ENCODE measurements around the gene GPC3.
"Not testable (repeated sequence)": the region's sequence is repeated elsewhere in the genome, so short reads cannot be mapped to it uniquely, and the experiment has no call there.

Gene GPC3

GRCh38 chrX:133555782-133556458 lies 429.5 kb downstream of the GPC3 start:
- no peak for DNase-seq (ENCODE audit: low read depth)

DNA sequence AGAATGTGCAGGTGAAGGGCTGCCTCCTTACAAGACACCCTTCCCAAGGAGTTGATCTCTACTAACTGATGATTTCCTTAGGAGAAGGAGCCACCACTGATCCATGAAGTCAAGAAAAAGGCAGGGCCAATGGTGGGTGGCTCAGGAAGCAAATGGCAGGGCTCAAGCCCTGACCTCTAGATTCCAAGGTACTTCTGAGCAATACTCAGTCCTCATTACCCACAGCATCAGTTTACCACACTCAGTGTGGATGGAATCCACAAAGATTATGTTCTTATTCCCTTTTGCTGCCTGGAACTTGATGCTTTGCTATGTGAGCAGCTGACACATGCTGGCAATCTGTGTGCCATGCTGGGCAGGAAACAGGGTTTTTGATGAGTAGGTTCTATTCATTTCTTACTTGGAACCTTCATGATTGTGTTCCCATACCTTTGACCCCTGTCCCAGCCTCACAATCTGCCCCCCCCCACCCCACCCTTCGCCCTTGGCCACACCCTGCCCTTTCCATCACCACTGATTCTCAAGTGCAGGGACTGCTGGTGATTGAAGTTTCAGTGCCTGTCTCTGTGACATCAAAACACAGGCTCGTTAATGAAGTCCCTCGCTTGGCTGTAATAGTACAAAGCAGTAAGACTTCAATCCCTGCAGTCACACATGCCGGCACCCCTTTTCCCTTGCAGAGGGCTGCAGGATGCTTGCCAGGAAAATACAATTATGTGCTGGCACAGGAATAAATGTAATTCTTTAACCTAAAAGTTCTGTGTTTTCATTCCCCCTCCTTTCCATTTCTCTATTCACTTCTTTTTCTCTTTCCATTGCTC lies 434.5 kb downstream of the GPC3 start:
- no peak for DNase-seq (ENCODE audit: low read depth)

DNA sequence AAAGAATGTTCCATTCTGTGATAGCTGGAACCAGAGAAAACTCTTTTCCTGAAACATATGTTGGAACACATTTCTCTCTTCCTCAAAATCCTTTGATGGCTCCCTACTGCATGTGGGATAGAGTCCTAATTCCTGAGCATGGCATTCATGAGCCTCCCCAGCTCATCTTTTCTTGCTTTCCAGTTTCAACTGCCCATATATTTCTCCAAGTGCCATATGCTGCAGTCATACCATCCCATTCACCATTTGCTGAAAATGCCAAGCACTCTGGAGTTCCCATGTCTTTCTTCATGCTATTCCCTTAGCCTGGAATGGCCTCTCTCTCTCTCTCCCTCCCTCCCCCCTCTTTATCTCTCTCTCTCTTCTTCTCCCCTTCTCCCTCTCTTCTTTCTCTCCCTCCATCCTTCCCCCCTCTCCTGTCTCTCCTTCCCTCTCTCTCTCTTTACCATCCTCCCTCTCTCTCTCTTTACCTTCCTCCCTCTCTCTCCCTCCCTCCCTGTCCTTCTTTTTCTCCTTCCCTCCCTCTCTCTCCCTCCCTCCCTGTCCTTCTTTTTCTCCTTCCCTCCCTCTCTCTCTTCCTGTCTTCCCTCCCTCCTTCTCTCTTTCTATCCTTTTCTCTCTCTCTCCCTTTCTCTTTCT lies 436.0 kb downstream of the GPC3 start:
- no peak for DNase-seq (ENCODE audit: low read depth)

- DNase-seq (ENCODE audit: low read depth): peak; percentile 20
Observed at GRCh38 chrX:133546441-133546840, 439.0 kb downstream of the GPC3 start.

DNA sequence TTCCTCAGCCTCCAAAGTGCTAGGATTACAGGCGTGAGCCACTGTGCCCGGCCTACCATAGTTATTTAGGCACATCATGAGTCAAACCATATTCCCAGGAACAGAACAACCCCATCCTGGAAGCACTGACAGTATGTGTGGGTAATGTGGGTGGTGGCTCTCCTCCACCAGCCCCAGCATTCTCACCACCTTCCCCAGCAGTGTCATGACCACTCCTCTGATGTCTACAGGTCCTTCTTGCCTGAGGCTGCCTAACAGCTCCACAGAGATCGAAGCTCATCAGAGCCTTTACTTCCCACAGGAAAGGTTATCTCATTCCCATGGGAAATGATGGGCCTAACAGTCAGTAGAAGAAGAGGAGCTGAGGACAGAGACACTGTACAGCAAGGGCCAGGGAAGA lies 440.6 kb downstream of the GPC3 start:
- no peak for DNase-seq (ENCODE audit: low read depth)

GRCh38 chrX:133544115-133544514 lies 441.3 kb downstream of the GPC3 start:
- peak; percentile 42 for DNase-seq (ENCODE audit: low read depth)

GRCh38 chrX:133543654-133544053 lies 441.7 kb downstream of the GPC3 start:
- DNase-seq (ENCODE audit: low read depth): no peak

DNA sequence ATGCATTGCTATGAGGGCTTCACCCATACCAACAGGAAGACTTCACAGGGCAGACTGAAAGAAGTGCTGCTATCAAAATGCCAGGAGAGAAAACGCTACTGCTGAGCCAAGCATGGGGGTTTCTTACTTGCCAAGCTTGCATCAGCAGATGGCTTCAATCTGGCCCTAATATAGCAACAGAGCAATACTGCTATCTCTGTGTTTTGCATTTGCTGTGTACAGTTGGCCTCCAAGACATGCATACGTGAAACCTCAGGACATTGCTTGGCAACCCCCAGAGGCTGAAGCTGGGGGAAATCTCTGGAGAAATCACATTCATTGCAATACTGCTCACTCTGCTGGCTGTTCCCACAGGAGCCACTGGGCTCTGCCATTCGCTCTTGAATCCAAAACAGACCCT lies 442.9 kb downstream of the GPC3 start:
- DNase-seq (ENCODE audit: low read depth): peak; percentile 35

DNA sequence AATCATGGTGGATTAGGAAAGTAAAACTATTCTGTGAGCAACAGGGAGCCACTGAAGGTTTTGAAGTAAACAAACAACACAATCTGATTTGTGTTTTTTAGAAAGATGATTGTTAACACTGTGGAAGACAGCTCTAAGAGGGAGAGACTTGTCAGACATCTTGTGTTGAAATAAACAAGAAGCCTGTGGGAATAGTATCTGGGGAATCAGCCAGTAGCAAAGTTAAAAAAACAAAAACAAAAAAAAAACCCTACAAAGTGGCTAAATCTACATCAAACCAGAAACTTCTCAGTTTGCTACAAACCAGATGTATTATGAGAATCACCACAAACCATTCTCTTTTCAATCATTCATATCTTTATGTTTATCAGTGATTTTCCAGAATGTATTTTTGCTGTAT lies 444.4 kb downstream of the GPC3 start:
- no peak for DNase-seq (ENCODE audit: low read depth)

GRCh38 chrX:133538148-133538547 lies 447.2 kb downstream of the GPC3 start:
- DNase-seq (ENCODE audit: low read depth): no peak

- DNase-seq (ENCODE audit: low read depth): no peak
Observed at GRCh38 chrX:133537142-133537541, 448.3 kb downstream of the GPC3 start.

DNA sequence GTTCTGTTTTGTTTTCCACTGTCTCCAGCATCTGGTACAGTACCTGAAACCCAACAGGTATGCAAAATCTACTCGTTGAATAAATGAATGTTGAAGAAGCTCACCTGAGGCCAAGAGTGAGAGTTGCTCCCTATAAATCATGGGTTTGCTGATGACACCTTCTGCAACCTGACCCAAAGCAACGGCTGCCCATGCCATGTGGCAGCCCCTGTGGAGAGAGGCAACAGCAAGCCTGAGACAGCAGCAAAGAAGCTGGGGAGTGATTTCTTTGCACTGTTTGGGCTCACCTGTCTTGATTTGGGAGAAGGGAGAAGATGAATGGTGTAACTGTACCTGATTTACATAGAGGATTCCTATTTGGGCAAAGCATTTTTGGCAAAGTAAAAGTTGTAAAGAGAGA lies 450.3 kb downstream of the GPC3 start:
- DNase-seq (ENCODE audit: low read depth): no peak

GRCh38 chrX:133534172-133534571 lies 451.2 kb downstream of the GPC3 start:
- no peak for DNase-seq (ENCODE audit: low read depth)

GRCh38 chrX:133533249-133533648 lies 452.1 kb downstream of the GPC3 start:
- DNase-seq (ENCODE audit: low read depth): no peak

DNA sequence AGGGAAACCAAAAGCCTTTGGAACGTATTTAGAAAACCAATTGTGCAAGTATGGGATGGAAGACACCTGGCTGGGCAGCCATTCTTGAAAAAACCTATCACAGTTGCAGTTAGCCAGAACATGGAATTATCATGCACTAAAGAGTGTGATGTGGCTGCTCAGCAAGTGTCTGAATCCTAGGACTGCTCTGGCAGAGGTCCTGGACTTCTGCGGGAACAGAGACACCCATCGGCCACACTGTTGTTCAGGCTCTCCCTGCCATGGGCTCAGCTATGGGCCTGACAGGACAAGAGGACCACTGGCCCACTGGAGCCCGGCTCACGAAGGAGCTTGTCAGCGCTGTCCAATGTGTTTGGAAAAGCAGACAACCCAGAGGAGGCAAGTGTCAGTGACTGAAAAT lies 454.4 kb downstream of the GPC3 start:
- DNase-seq (ENCODE audit: low read depth): no peak

- DNase-seq (ENCODE audit: low read depth): no peak
Observed at GRCh38 chrX:133529578-133529977, 455.8 kb downstream of the GPC3 start.

GRCh38 chrX:133527825-133528224 lies 457.6 kb downstream of the GPC3 start:
- DNase-seq (ENCODE audit: low read depth): no peak

DNA sequence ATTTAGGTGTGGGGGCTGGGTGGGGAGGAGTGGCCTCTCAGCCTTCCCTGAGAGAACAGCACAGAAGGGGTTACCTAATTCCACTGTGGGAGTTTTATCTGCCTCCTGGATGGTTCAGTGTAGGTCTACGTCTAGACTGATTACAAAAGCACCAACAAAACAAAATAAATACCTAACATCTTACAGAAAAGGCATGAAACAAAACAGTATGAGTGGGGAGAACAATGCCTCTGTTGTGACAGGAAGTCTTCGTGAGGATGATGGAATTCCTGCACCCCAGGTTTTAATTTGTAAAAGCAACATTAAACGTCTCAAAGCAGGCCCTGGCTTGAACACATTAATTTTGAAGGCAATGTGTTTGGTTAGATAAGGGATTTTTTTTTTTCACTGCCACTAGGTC lies 458.0 kb downstream of the GPC3 start:
- DNase-seq (ENCODE audit: low read depth): no peak

DNA sequence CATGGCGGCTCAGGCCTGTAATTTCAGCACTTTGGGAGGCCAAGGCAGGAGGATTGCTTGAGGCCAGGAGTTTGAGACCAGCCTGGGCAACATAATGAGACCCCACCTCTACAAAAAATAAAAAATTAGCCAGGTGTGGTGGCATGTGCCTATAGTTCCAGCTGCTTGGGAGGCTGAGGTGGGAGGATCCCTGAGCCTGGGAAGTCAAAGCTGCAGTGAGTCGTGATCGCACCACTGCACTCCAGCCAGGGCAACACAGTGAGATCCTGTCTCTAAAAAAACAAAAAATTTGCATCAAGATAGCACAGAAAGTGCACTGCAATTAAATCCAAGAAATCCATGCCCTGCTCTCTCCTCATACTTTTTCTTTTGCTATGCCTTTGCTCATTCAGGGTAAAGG lies 458.6 kb downstream of the GPC3 start:
- DNase-seq (ENCODE audit: low read depth): not testable (repeated sequence)

- DNase-seq (ENCODE audit: low read depth): no peak
Observed at GRCh38 chrX:133523526-133523925, 461.9 kb downstream of the GPC3 start.

DNA sequence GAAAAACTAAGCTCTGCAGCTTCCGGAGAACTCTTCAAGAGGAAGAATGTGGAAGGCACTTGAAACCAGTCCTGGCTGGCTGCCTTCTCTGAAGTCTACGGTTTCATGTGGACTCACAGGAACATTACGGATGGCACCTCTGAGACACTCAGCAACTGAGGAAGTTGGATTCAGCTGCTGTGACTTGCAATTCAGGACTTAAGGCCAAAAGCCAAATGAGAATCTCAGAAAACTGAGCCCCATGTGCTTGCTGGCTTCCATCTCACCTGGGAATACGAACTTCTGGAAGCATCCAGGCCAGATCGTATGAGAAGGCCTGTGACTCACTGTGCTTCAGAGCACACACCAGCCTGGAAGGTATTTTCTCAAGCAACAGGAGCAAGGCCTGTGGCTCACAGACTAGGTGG lies 462.3 kb downstream of the GPC3 start:
- DNase-seq (ENCODE audit: low read depth): peak; percentile 16

GRCh38 chrX:133516686-133517085 lies 468.7 kb downstream of the GPC3 start:
- no peak for DNase-seq (ENCODE audit: low read depth)

DNA sequence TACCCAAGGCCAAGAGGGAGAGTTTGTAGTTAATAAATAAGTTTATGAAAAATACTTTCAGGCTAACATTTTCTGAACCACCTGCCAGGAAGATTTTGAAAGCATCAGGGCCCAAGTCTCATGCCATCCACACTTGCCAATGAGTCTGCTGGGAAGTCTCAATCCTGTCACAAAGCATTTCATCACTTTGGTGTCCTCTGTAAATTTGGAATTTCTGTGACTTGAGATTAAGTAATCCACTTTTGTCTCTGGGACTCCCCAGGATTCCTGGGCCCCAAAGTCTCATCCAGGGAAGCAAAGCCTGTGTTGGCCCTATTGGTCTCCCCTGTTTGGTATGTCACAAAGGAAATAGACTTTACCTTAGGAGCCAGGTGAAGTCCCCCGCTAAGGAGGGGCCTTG lies 470.9 kb downstream of the GPC3 start:
- DNase-seq (ENCODE audit: low read depth): no peak
